ENCODE measurements around the gene GFY.

Gene GFY

DNA sequence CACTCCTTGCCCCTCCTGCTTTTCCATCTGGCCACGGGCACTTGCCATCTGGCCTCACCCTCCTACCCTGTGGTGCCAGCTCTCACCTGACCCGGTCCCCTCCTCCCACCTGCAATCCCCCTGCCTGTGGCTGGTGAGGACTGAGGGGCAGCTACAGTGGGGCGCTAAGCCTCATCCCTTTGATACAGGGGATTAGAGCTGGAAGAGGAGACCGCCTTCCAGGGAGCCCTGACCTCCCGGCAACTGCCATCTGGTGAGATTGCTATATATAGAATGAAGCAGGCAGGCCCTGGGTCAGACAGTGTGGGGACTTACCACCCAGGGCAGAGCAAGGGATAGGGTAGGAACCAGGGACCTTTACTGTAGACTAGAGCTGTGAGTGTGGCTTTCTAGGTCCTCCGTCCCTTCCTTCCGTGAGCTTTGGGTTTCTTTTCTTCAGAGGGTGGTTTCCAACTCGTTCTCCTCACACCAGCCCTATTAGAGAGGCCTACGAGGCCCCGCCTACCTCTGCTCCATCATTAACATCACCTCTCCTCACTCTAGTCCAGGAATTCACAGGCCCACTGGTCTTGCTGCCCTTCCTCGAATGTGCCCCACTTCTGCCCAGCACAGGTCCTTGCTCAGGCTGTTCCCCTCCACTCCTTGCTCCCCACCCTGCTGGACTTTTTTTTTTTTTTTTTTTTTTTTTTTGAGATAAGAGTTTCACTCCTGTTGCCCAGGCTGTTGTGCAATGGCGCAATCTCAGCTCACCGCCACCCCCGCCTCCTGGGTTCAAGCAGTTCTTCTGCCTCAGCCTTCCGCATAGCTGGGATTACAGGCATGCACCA is 29.4 kb upstream of the GFY start:
- H3K27ac ChIP-seq (ENCODE audit: low read depth, low read length) = no peak overlapping the region
- H3K36me3 ChIP-seq (ENCODE audit: control insufficient read depth, insufficient read depth, low read length) = no peaks in the 10 kb centered on the region
- H3K4me3 ChIP-seq (ENCODE audit: low read length) = no peak overlapping the region
- H3K4me1 ChIP-seq (ENCODE audit: control insufficient read depth, insufficient read depth, low read length) = no peaks in the 10 kb centered on the region
- no peak overlapping the region for H3K9ac ChIP-seq (ENCODE audit: low read length)
- H3K27me3 ChIP-seq (ENCODE audit: control insufficient read depth, insufficient read depth, low read length) = no peaks in the 10 kb centered on the region

DNA sequence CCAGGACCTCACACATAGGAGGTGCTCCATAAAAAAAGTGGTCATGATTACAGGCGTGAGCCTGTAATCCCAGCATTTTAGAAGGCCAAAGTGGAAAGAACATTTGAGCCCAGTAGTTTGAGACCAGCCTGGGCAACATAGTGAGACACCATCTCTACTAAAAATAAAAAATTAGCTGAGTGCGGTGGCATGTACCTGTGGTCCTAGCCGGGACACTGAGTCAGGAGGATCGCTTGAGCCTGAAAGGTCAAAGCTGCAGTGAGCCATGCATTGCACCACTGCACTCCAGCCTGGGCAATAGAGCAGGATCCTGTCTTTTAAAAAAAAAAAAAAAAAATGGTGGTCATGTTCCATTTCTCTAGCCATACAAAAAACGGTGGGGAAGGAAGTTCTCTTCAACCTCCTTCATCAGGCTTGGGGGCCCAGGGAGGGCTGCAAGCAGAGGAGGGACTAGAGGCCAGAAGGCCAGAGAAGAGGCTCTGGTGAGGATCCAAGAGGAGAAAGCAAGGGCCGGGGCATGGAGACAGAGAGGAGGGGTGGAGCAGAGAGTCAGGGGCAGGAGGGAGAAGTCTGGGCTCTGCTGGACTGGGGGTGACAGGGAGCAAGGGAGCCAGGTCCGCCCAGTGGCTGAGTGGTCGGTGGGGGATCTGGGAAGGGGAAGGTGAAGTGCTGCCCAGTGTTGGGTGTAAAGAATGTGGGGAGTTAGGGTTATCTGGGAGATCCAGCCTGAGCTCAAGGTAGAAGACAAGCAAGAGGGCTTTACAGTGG is 28.3 kb upstream of the GFY start:
- Histone ChIP-seq H3K36me3 (ENCODE audit: control insufficient read depth, insufficient read depth, low read length) (no peaks in the 10 kb centered on the region), H3K27me3 (ENCODE audit: control insufficient read depth, insufficient read depth, low read length) (no peaks in the 10 kb centered on the region), H3K4me1 (ENCODE audit: control insufficient read depth, insufficient read depth, low read length) (no peaks in the 10 kb centered on the region), H3K4me3 (ENCODE audit: low read length) (no peak overlapping the region), H3K9ac (ENCODE audit: low read length) (no peak overlapping the region), H3K27ac (ENCODE audit: low read depth, low read length) (no peak overlapping the region)

- Histone ChIP-seq H3K27ac (ENCODE audit: low read depth, low read length) (no peak overlapping the region), H3K9ac (ENCODE audit: low read length) (no peak overlapping the region), H3K4me3 (ENCODE audit: low read length) (no peak overlapping the region), H3K36me3 (ENCODE audit: control insufficient read depth, insufficient read depth, low read length) (no peaks in the 10 kb centered on the region), H3K4me1 (ENCODE audit: control insufficient read depth, insufficient read depth, low read length) (no peaks in the 10 kb centered on the region), H3K27me3 (ENCODE audit: control insufficient read depth, insufficient read depth, low read length) (no peaks in the 10 kb centered on the region)
These were observed 27.1 kb upstream of the GFY start for GRCh38 chr19:49398001-49398615.

- Histone ChIP-seq H3K36me3 (ENCODE audit: control insufficient read depth, insufficient read depth, low read length) (no peaks in the 10 kb centered on the region), H3K27ac (ENCODE audit: low read depth, low read length) (no peak overlapping the region), H3K4me1 (ENCODE audit: control insufficient read depth, insufficient read depth, low read length) (no peaks in the 10 kb centered on the region), H3K9ac (ENCODE audit: low read length) (no peak overlapping the region), H3K27me3 (ENCODE audit: control insufficient read depth, insufficient read depth, low read length) (no peaks in the 10 kb centered on the region), H3K4me3 (ENCODE audit: low read length) (no peak overlapping the region)
These were observed 26.3 kb upstream of the GFY start for GRCh38 chr19:49398931-49399330.

DNA sequence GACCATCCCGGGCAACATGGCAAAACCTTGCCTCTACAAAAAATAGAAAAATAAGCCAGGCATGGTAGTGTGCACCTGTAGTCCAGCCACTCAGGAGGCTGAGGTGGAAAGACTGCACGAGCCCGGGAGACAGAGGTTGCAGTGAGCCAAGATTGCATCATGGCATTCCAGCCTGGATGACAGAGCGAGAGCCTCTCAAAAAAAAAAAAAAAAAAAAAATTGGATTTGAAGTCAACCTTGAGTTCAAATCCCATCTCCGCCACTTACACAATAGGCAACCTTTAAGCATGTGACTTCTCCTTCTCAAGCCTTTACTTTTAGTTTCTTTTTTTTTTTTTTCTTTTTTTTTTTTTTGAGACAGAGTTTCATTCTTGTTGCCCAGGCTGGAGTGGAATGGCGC is 25.2 kb upstream of the GFY start:
- Histone ChIP-seq H3K9ac (ENCODE audit: low read length) (no peak overlapping the region), H3K4me3 (ENCODE audit: low read length) (no peak overlapping the region), H3K27ac (ENCODE audit: low read depth, low read length) (no peak overlapping the region), H3K36me3 (ENCODE audit: control insufficient read depth, insufficient read depth, low read length) (no peaks in the 10 kb centered on the region), H3K4me1 (ENCODE audit: control insufficient read depth, insufficient read depth, low read length) (no peaks in the 10 kb centered on the region), H3K27me3 (ENCODE audit: control insufficient read depth, insufficient read depth, low read length) (no peaks in the 10 kb centered on the region)

- no peaks in the 10 kb centered on the region for H3K4me1 ChIP-seq (ENCODE audit: control insufficient read depth, insufficient read depth, low read length)
- no peak overlapping the region for H3K4me3 ChIP-seq (ENCODE audit: low read length)
- H3K27me3 ChIP-seq (ENCODE audit: control insufficient read depth, insufficient read depth, low read length) = no peaks in the 10 kb centered on the region
- H3K36me3 ChIP-seq (ENCODE audit: control insufficient read depth, insufficient read depth, low read length) = no peaks in the 10 kb centered on the region
- H3K27ac ChIP-seq (ENCODE audit: low read depth, low read length) = no peak overlapping the region
- H3K9ac ChIP-seq (ENCODE audit: low read length) = no peak overlapping the region
These were observed 21.6 kb upstream of the GFY start for GRCh38 chr19:49403404-49404187.

- H3K9ac ChIP-seq (ENCODE audit: low read length) = no peak overlapping the region
- H3K36me3 ChIP-seq (ENCODE audit: control insufficient read depth, insufficient read depth, low read length) = no peaks in the 10 kb centered on the region
- no peaks in the 10 kb centered on the region for H3K27me3 ChIP-seq (ENCODE audit: control insufficient read depth, insufficient read depth, low read length)
- no peaks in the 10 kb centered on the region for H3K4me1 ChIP-seq (ENCODE audit: control insufficient read depth, insufficient read depth, low read length)
- no peak overlapping the region for H3K27ac ChIP-seq (ENCODE audit: low read depth, low read length)
- H3K4me3 ChIP-seq (ENCODE audit: low read length) = no peak overlapping the region
These were observed 18.1 kb upstream of the GFY start for GRCh38 chr19:49407079-49407478.

DNA sequence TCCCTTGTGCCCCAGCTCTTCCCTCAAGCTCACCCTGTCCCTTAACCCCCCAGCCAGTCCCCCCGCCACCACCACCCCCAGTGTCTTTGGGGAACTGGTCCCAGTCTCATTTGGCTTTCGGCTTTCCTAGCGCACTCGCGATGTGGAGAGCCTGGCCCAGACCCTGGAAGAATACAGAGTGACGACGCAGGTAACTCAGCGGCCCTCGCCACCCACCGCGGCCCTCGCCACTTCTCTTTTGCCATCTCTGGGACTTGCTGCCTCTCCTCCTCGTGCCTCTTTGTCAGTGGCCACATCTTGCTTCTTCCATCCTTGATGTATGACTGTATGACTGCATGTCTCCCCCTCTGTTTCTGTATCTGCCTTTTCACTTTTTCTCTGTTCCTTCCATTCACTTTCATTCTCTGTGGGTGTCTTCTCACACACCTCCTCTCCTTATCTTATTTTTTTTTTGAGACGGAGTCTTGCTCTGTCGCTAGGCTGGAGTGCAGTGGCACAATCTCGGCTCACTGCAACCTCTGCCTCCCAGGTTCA is 17.6 kb upstream of the GFY start:
- H3K27me3 ChIP-seq (ENCODE audit: control insufficient read depth, insufficient read depth, low read length) = no peaks in the 10 kb centered on the region
- no peaks in the 10 kb centered on the region for H3K4me1 ChIP-seq (ENCODE audit: control insufficient read depth, insufficient read depth, low read length)
- H3K9ac ChIP-seq (ENCODE audit: low read length) = no peak overlapping the region
- H3K4me3 ChIP-seq (ENCODE audit: low read length) = no peak overlapping the region
- no peaks in the 10 kb centered on the region for H3K36me3 ChIP-seq (ENCODE audit: control insufficient read depth, insufficient read depth, low read length)
- no peak overlapping the region for H3K27ac ChIP-seq (ENCODE audit: low read depth, low read length)

GRCh38 chr19:49408816-49409440 is 16.3 kb upstream of the GFY start:
- Histone ChIP-seq H3K9ac (ENCODE audit: low read length) (no peak overlapping the region), H3K27ac (ENCODE audit: low read depth, low read length) (no peak overlapping the region)

DNA sequence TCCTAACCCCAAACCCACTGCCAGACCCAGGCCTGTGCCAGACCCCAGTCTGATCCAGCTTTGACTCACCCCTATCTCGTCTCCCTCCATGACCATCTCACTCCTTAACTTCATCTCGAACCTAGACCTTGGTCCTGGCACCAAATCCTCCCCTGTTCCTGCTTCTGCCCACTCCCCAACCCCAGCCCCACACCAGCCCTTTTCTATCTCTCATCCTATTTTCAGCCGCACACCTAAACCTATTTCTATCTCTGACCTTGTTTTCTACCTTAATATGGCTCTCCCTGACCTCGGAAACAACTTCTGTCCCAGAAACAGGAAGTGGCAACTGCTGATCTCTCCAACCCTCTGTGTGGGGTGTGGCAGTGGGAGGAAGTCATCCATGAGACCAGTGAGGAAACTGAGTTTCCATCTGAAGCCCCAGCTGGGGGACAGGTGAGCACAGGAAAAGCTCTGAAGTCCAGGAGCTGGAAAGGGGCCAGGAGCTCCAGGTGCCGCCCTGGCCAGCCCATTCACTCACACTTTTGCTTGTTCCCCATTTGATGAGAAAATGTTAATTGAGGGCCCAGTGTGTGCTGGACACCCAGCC is 15.7 kb upstream of the GFY start:
- Histone ChIP-seq H3K27me3 (ENCODE audit: control insufficient read depth, insufficient read depth, low read length) (no peaks in the 10 kb centered on the region), H3K9ac (ENCODE audit: low read length) (no peak overlapping the region), H3K4me1 (ENCODE audit: control insufficient read depth, insufficient read depth, low read length) (no peaks in the 10 kb centered on the region), H3K36me3 (ENCODE audit: control insufficient read depth, insufficient read depth, low read length) (no peaks in the 10 kb centered on the region), H3K4me3 (ENCODE audit: low read length) (no peak overlapping the region), H3K27ac (ENCODE audit: low read depth, low read length) (no peak overlapping the region)

More at GRCh38 chr19:49408816-49409440, 16.3 kb upstream of the GFY start:
- H3K36me3 ChIP-seq (ENCODE audit: control insufficient read depth, insufficient read depth, low read length) = no peaks in the 10 kb centered on the region
- H3K27me3 ChIP-seq (ENCODE audit: control insufficient read depth, insufficient read depth, low read length) = no peaks in the 10 kb centered on the region
- no peak overlapping the region for H3K4me3 ChIP-seq (ENCODE audit: low read length)
- H3K4me1 ChIP-seq (ENCODE audit: control insufficient read depth, insufficient read depth, low read length) = no peaks in the 10 kb centered on the region

DNA sequence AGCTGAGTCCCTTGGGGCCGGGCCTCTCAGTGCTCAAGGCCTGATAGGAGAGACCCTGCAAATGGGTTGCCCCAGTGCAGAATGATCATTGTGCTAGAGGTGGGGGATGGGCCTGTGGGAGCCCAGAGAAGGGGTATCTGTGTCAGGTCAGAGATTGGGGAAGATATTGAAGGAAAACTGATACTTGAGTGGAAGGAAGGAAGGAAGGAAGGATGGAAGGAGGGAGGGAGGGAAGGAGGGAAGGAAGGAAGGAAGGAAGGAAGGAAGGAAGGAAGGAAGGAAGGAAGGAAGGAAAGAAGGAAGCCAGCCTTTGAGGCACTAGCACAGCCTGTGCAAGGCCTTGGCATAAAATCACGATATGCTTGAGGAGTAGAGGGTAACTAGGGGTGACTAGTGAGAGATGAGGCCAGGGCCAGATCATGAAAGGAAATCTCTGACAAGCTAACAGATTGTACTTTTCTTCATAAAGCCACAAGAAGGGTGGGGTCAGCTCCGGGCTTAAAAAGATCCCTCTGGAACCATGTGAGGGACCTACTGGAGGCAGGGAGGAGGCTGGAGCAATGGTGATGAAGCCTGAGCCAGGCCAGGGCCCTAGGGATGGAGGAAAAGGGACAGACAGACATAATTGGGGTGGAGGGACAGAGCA is 13.4 kb upstream of the GFY start:
- H3K27me3 ChIP-seq (ENCODE audit: control insufficient read depth, insufficient read depth, low read length) = peaks cover 4% of the 10 kb centered on the region
- H3K9ac ChIP-seq (ENCODE audit: low read length) = no peak overlapping the region
- no peaks in the 10 kb centered on the region for H3K4me1 ChIP-seq (ENCODE audit: control insufficient read depth, insufficient read depth, low read length)
- H3K4me3 ChIP-seq (ENCODE audit: low read length) = no peak overlapping the region
- no peaks in the 10 kb centered on the region for H3K36me3 ChIP-seq (ENCODE audit: control insufficient read depth, insufficient read depth, low read length)
- H3K27ac ChIP-seq (ENCODE audit: low read depth, low read length) = no peak overlapping the region
